Osteocyte (in vitro differentiated cells): ENCODE data around the gene PICK1. TPM values are rescaled to one million over a fixed set of nuclear protein-coding genes. Genes with fewer than 3 reads are reported as not detected.

ENCODE experiments used
- DNase-seq: peaks from one replicate; pipeline ENCODE4 v3.0.0; 2021; ENCODE audit warnings: mixed read lengths; ENCODE audit not compliant: unreplicated experiment; ENCODE audit errors: extremely low spot score
- H3K27ac Mint-ChIP-seq: one replicate; pipeline ENCODE4 v1.8.0; 2021; ENCODE audit warnings: mild to moderate bottlenecking, mixed read lengths; ENCODE audit not compliant: unreplicated experiment
- H3K27me3 Mint-ChIP-seq: one replicate; pipeline ENCODE4 v1.8.0; 2021; ENCODE audit warnings: mixed read lengths; ENCODE audit not compliant: unreplicated experiment
- H3K36me3 Mint-ChIP-seq: one replicate; pipeline ENCODE4 v1.8.0; 2021; ENCODE audit warnings: mixed read lengths; ENCODE audit not compliant: unreplicated experiment
- H3K4me1 Mint-ChIP-seq: one replicate; pipeline ENCODE4 v1.8.0; 2021; ENCODE audit warnings: mixed read lengths; ENCODE audit not compliant: unreplicated experiment
- H3K4me3 Mint-ChIP-seq: one replicate; pipeline ENCODE4 v1.8.0; 2021; ENCODE audit warnings: mild to moderate bottlenecking, moderate library complexity, mixed read lengths; ENCODE audit not compliant: unreplicated experiment
- H3K9me3 Mint-ChIP-seq: one replicate; pipeline ENCODE4 v1.8.0; 2021; ENCODE audit warnings: mixed read lengths; ENCODE audit not compliant: unreplicated experiment
- CTCF ChIP-seq: fragments of 200-600 bp; sonication (generic); IDR thresholded peaks from 2 replicates; pipeline ENCODE4 v1.5.0; 2021; ENCODE audit warnings: antibody characterized with exemption, mild to moderate bottlenecking, moderate library complexity
- total RNA-seq: library from RNA; stranded (reverse); gene quantifications from 2 replicates; pipeline ENCODE4 v1.2.1, GENCODE V29; 2021

Gene PICK1
- total RNA-seq, 1 donor from 2014 or later: 27.9 TPM

GRCh38 chr22:38097058-38097457 is 39.9 kb downstream of the PICK1 start:
- Mint-ChIP-seq H3K27me3 (peaks cover 7% of the 10 kb centered on the region), H3K27ac (no peak overlapping the region), H3K4me1 (peaks cover 7% of the 10 kb centered on the region), H3K9me3 (no peaks in the 10 kb centered on the region), H3K4me3 (no peak overlapping the region), H3K36me3 (no peaks in the 10 kb centered on the region)
- DNase-seq: no peak
- no peak for TF ChIP-seq CTCF

- no peak overlapping the region for H3K4me3 Mint-ChIP-seq
- DNase-seq: no peak
- H3K9me3 Mint-ChIP-seq: no peaks in the 10 kb centered on the region
- H3K27me3 Mint-ChIP-seq: peaks cover 4% of the 10 kb centered on the region
- TF ChIP-seq CTCF: peak; percentile 43
- no peaks in the 10 kb centered on the region for H3K36me3 Mint-ChIP-seq
- H3K4me1 Mint-ChIP-seq: peaks cover 7% of the 10 kb centered on the region
- H3K27ac Mint-ChIP-seq: no peak overlapping the region
Measured at GRCh38 chr22:38097557-38098409, 40.6 kb downstream of the PICK1 start.

- Mint-ChIP-seq H3K9me3 (no peaks in the 10 kb centered on the region), H3K36me3 (no peaks in the 10 kb centered on the region), H3K4me1 (peaks cover 7% of the 10 kb centered on the region), H3K27ac (no peak overlapping the region), H3K27me3 (no peaks in the 10 kb centered on the region), H3K4me3 (no peak overlapping the region)
- no peak for DNase-seq
- TF ChIP-seq CTCF: no peak
Measured at GRCh38 chr22:38098410-38099249, 41.4 kb downstream of the PICK1 start.

- Mint-ChIP-seq H3K9me3 (no peaks in the 10 kb centered on the region), H3K27me3 (peaks cover 3% of the 10 kb centered on the region), H3K4me3 (no peak overlapping the region), H3K4me1 (peaks cover 6% of the 10 kb centered on the region), H3K36me3 (no peaks in the 10 kb centered on the region), H3K27ac (no peak overlapping the region)
- no peak for TF ChIP-seq CTCF
- no peak for DNase-seq
Measured at GRCh38 chr22:38103641-38104040, 46.4 kb downstream of the PICK1 start.

- no peak overlapping the region for H3K27ac Mint-ChIP-seq
- TF ChIP-seq CTCF: peak; percentile 32
- H3K4me3 Mint-ChIP-seq: no peak overlapping the region
- no peaks in the 10 kb centered on the region for H3K9me3 Mint-ChIP-seq
- H3K36me3 Mint-ChIP-seq: no peaks in the 10 kb centered on the region
- no peak for DNase-seq
- peaks cover 4% of the 10 kb centered on the region for H3K4me1 Mint-ChIP-seq
- H3K27me3 Mint-ChIP-seq: peaks cover 3% of the 10 kb centered on the region
Measured at GRCh38 chr22:38104084-38104483, 46.9 kb downstream of the PICK1 start.
